NCI-H345 treated with DMSO at 0.1 percent for 48 hours (cell line): ENCODE measurements around the gene RALA.
A peak's percentile ranks its signal among the peaks of the same experiment; 100 is the strongest.
"Not testable (repeated sequence)": the region's sequence is repeated elsewhere in the genome, so short reads cannot be mapped to it uniquely, and the experiment has no call there.

Experiments used
- DNase-seq: peaks from one replicate; lab custom pipeline; 2025; ENCODE audit not compliant: unreplicated experiment; lab: John Stamatoyannopoulos, UW

The RALA gene

GRCh38 chr7:39645482-39646407, 22.4 kb downstream of the RALA start:
- no peak for DNase-seq

GRCh38 chr7:39647816-39648215, 24.4 kb downstream of the RALA start:
- no peak for DNase-seq

GRCh38 chr7:39650676-39651075, 27.3 kb downstream of the RALA start:
- DNase-seq = no peak

DNA sequence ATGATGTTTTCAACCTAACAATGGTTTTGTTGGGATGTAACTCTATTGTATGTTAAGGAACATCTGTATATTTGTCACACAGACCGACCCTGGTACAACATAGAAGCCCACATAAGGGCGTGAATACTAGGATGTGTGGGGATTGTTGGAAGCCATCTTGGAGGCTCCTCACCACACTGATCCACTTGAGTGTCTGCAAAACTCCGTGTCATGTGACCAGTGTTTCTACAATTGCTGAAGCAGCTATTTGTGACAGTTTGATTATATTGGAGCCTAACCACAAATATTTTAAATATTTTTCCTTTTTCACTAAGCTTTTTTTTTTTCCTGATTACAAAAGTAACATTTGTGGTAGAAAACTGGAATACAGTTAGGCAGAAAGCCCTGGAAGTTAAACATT, 27.9 kb downstream of the RALA start:
- DNase-seq = no peak

DNA sequence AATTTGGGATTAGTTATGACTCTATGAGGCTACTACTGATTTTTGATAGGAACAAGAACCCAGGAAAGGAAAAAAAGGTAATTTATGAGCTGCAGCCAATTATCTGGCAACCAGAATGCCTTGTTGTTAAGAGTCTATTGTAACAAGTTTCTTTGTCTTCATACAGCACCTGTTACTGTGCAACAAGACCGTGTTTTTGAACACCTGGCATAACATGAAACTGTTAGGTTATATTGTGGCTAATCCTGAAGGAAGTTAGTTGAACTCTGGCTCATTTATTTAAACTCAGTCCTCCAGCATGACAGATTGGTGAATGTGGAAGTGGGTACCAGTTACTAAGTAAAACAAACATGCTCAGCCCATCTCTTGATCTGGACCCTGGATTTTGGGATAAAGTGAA, 33.0 kb downstream of the RALA start:
- DNase-seq = peak; percentile 30

GRCh38 chr7:39659356-39660013, 36.1 kb downstream of the RALA start:
- no peak for DNase-seq

- no peak for DNase-seq
Observed at GRCh38 chr7:39661960-39662359, 38.6 kb downstream of the RALA start.

DNA sequence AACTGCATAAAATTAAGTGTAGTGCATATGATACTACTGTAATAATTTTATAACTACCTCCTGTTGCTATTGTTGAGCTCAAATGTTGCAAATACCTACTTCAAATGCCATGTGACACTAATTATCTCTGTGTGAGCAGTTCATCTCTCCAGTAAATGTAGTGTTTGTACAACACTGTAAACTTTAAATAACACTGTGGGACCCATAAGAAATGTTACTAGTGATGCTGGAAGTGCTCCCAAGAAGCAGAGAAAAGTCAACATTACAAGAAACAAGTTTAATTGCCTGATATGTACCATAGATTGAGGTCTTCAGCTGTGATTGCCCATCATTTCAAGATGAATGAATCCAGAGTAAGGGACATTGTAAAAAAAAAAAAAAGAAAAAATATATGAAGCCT, 39.9 kb downstream of the RALA start:
- no peak for DNase-seq

GRCh38 chr7:39664057-39664456, 40.7 kb downstream of the RALA start:
- no peak for DNase-seq

GRCh38 chr7:39664585-39664984, 41.2 kb downstream of the RALA start:
- DNase-seq = no peak

- no peak for DNase-seq
Observed at GRCh38 chr7:39666562-39666961, 43.2 kb downstream of the RALA start.

DNA sequence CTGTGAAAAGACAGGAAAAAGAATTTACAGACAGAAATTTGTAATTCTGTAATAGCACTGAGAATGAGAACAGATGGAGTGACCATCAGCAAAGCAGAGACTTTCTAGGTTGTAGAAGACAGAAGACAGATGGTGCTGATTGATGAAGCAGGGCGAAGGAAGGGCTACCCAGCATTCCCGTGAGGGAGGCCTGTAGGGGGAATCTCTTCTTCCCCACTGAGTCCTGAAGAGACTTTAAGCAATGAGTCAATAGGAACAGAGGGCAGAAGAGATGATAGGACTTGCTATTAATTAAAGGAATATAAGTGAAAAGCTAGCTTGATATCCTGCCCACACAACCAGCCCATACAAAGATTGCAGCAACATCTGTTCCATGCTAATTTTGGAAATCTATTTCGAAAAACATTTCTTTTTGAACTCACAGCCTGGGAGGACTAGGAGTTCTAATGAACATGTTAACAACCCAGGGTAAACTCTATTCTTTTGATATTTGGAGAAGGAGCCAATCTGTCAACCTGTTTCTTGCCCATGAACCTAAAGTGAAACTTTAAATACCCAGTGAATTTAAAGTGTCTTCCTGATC, 44.1 kb downstream of the RALA start:
- no peak for DNase-seq

GRCh38 chr7:39668280-39668679, 44.9 kb downstream of the RALA start:
- not testable (repeated sequence) for DNase-seq

- DNase-seq = no peak
Observed at GRCh38 chr7:39670052-39670451, 46.7 kb downstream of the RALA start.

GRCh38 chr7:39670934-39671333, 47.6 kb downstream of the RALA start:
- no peak for DNase-seq

DNA sequence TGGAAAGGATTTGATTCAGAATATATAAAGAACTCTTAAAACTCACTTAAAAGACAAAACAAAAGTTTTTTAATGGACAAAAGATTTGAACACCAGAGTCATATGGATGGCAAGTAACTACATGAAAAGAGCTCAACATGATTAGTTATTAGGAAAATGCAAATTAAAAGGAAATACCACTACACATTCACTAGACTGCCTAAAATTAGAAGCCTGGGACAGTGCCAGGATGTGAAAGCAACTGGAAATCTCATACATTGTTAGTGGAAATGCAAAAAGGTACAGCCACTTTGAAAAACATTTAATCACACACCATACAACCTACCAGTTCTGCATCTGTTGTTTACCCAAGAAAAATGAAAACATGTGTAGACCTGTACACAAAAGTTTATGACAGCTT, 48.8 kb downstream of the RALA start:
- DNase-seq = no peak

DNA sequence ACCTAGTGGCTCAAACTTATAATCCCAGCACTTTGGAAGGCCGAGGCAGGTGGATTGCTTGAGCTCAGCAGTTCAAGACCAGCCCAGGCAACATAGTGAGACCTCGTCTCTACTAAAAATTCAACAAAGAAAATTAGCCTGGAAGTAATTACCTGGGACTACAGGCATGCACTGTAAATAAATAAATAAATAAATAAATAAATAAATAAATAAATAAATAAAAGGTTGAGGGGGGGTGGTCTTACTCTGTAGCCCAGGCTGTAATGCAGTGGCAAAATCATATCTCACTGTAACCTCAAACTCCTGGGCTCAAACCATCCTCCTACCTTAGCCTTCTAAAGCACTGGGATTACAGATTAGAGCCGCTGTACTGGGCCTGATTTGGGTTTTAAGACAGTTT, 50.5 kb downstream of the RALA start:
- DNase-seq = no peak

- no peak for DNase-seq
Observed at GRCh38 chr7:39674406-39674805, 51.0 kb downstream of the RALA start.

DNA sequence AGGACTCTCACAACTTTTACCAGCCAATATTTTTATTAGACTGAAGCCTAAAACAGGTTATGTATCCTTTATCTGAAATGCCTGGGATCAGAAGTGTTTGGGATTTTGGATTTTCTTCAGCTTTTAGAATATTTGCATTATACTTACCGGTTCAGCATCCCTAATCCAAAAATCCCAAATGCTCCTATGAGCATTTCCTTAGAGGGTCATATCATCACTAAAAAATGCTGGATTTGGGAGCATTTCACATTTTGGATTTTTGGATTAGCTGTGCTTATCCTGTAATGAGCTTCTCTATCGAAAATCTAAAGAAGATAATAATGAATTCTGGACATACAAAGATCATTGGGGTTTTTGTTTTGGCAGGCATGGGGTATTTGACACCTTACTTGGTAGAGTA, 53.0 kb downstream of the RALA start:
- DNase-seq = no peak

DNA sequence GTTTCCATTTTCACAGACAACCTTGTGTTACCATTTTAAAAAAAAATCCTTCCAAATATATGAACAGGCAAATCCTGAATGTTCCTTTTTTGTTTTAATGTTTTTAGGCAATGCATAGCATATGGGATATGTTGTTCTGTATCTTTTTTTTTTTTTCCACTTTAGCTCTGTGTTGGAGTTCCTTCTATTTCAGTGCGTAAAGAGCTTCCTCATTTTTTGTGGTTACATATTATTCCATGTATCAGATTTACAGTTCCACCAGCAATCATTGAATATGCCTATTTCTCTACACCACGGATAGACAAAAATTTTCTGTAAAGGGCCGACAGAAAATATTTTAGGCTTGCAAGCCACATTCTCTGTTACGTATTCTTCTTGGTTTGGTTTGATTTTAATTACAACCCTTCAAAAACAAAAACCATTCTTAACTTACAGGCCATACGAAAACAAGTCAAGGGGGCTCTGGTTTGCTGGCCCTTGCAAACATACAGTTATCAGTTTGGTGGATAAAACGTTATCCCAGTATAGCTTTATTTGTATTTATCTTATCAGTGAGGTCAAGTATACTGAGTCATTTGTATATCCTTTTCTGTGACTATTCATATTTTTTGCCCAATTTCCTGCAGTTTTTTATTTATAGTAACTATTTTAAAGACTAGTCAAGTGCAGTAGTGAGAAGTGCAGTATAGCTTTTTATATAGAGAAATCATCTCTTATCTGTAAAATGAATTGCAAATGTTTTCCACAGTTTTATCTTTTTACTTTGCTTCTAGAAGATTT, 55.7 kb downstream of the RALA start:
- no peak for DNase-seq

GRCh38 chr7:39679874-39680273, 56.5 kb downstream of the RALA start:
- not testable (repeated sequence) for DNase-seq
